H1 (cell line): ENCODE measurements around the gene TRAPPC12. TPM values are rescaled to one million over a fixed set of nuclear protein-coding genes. Genes with fewer than 3 reads are reported as not detected.

ENCODE experiments used
- ATF2 ChIP-seq: IDR thresholded peaks from 2 replicates; pipeline ENCODE4 v1.6.1; 2012; ENCODE audit warnings: low read length, inconsistent platforms
- CHD1 ChIP-seq: IDR thresholded peaks from 2 replicates; pipeline ENCODE4 v1.6.1; 2012; ENCODE audit warnings: low read depth, low read length, improper control_type of control experiment
- CHD2 ChIP-seq: IDR thresholded peaks from 2 replicates; pipeline ENCODE4 v1.6.1; 2012; ENCODE audit warnings: low read length, improper control_type of control experiment
- CHD7 ChIP-seq: fragments of 300-600 bp; sonication (generic); IDR thresholded peaks from 2 replicates; pipeline ENCODE4 v1.7.1; 2012; ENCODE audit warnings: low read length, moderate library complexity, mild to moderate bottlenecking, inconsistent platforms; ENCODE audit not compliant: insufficient replicate concordance
- CTCF ChIP-seq, 3 experiments: IDR thresholded peaks; 1 replicate in 2 of 3; 2 replicates in 1 of 3; pipeline versions ENCODE4 v1.5.1 to v1.6.1; 2011; ENCODE audit warnings: low read length in 3 of 3, mild to moderate bottlenecking in 3 of 3, inconsistent platforms in 2 of 3, low read depth in 1 of 3, moderate library complexity in 1 of 3; ENCODE audit not compliant: insufficient read depth in 1 of 3; ENCODE audit errors: control extremely low read depth in 1 of 3
- NRF1 ChIP-seq: IDR thresholded peaks from 2 replicates; pipeline ENCODE4 v1.6.1; 2011; ENCODE audit warnings: mild to moderate bottlenecking, low read depth, low read length, improper control_type of control experiment
- POLR2A ChIP-seq, 2 experiments: IDR thresholded peaks; 1 replicate in 1 of 2; 2 replicates in 1 of 2; pipeline ENCODE4 v1.6.1; 2011; ENCODE audit warnings: low read depth in 2 of 2, low read length in 2 of 2, mild to moderate bottlenecking in 2 of 2; ENCODE audit errors: control extremely low read depth in 1 of 2
- POU5F1 ChIP-seq: IDR thresholded peaks from 2 replicates; pipeline ENCODE4 v1.6.1; 2011; ENCODE audit warnings: low read depth, mild to moderate bottlenecking, low read length, moderate library complexity
- polyA plus RNA-seq, 7 experiments: library from polyadenylated mRNA; depleted of rRNA in 3 of 7; stranded (reverse) in 5 of 7; unstranded in 2 of 7; fragments of >200 nt in 5 of 7; fragments of 200-250 nt in 2 of 7; gene quantifications; 1 replicate in 5 of 7; 2 replicates in 1 of 7; 4 replicates in 1 of 7; pipeline versions ENCODE4 v1.2.1 to v1.2.3, GENCODE V29; 2011 to 2013; ENCODE audit warnings: missing spikeins in 2 of 7, mixed read lengths in 2 of 7
- total RNA-seq: library from RNA; stranded (reverse); fragmentation: NEBNext Ultra II Directional; extraction: Animal tissue kit (Norgen Biotek cat#: 25700); gene quantifications from 2 replicates; pipeline ENCODE4 v1.2.1, GENCODE V29; 2021

Gene TRAPPC12
- total and polyA plus RNA-seq, 2 of the 8 experiments (the other 6 are each of a cell fraction or from before 2014, with no cell fraction given): 35.0 to 67.3 TPM

GRCh38 chr2:3516831-3517230, 137.3 kb downstream of the TRAPPC12 start (continued):
- TF ChIP-seq CHD7: no peak
- TF ChIP-seq POU5F1: no peak
- no peak for TF ChIP-seq NRF1
- no peak for TF ChIP-seq CHD1
- no peak for TF ChIP-seq CHD2
- no peak for TF ChIP-seq POLR2A (IDR thresholded peaks at IDR 0.05; ENCODE audit: control extremely low read depth in 1 of 2, low read depth in 2 of 2, low read length in 2 of 2)
- no peak for TF ChIP-seq CTCF (IDR thresholded peaks at IDR 0.05; ENCODE audit: control extremely low read depth in 1 of 3, insufficient read depth in 1 of 3, low read depth in 1 of 3, low read length in 3 of 3)
- TF ChIP-seq ATF2: no peak
